HEK293 (cell line): ENCODE data around the gene FLOT2.

Experiments
- CTCF ChIA-PET: fragments of 350-600 bp; formaldehyde crosslinking; extraction: SDS; loops from one replicate; lab custom pipeline; 2021; ENCODE audit warnings: antibody characterized with exemption; lab: Yijun Ruan, JAX
- POLR2A ChIA-PET: fragments of 300-600 bp; formaldehyde crosslinking; extraction: SDS; loops from one replicate; lab custom pipeline; 2020; ENCODE audit warnings: antibody characterized with exemption, inconsistent platforms; lab: Yijun Ruan, JAX
- H3K27ac ChIP-seq: fragments of 200-500 bp; sonication (Bioruptor generic); 2 replicates; pipeline ENCODE4 v1.5.1; 2014; ENCODE audit warnings: low read depth, low read length, control low read depth, inconsistent platforms; ENCODE audit errors: extremely low read depth
- H3K36me3 ChIP-seq, 2 experiments: fragments of 200-500 bp in 1 of 2; sonication (Bioruptor generic) in 1 of 2; 1 replicate in 1 of 2; 2 replicates in 1 of 2; pipeline ENCODE4 v1.5.1; 2014 to 2017; ENCODE audit warnings: inconsistent platforms in 2 of 2, low read length in 2 of 2; ENCODE audit not compliant: control insufficient read depth in 2 of 2, insufficient read depth in 1 of 2
- H3K4me1 ChIP-seq: fragments of 200-500 bp; sonication (Bioruptor generic); 2 replicates; pipeline ENCODE4 v1.5.1; 2014; ENCODE audit warnings: mild to moderate bottlenecking, low read length, inconsistent platforms; ENCODE audit not compliant: control insufficient read depth, insufficient read depth
- H3K4me3 ChIP-seq: 2 replicates; pipeline ENCODE4 v1.5.1; 2011; ENCODE audit warnings: low read depth, mild to moderate bottlenecking, control low read depth, low read length, moderate library complexity
- H3K9me3 ChIP-seq: fragments of 200-500 bp; sonication (Bioruptor generic); 2 replicates; pipeline ENCODE4 v1.5.1; 2014; ENCODE audit warnings: low read depth, low read length, inconsistent platforms; ENCODE audit not compliant: control insufficient read depth, insufficient read depth
- GLI4 ChIP-seq: fragments of 450-650 bp; formaldehyde crosslinking; IDR thresholded peaks from 2 replicates; pipeline ENCODE4 v1.5.1; 2016; ENCODE audit warnings: missing biosample characterization, missing genetic modification characterization
- GLIS1 ChIP-seq: fragments of 450-650 bp; formaldehyde crosslinking; IDR thresholded peaks from 2 replicates; pipeline ENCODE4 v1.5.1; 2016; ENCODE audit warnings: missing biosample characterization, missing genetic modification characterization
- HOXD13 ChIP-seq: sonication (generic); formaldehyde crosslinking; IDR thresholded peaks from 2 replicates; pipeline ENCODE4 v1.8.0; 2022; ENCODE audit warnings: missing genetic modification reagents, borderline replicate concordance
- KLF7 ChIP-seq: fragments of 450-650 bp; formaldehyde crosslinking; IDR thresholded peaks from 2 replicates; pipeline ENCODE4 v1.5.1; 2016; ENCODE audit warnings: missing biosample characterization, missing genetic modification characterization, borderline replicate concordance
- MEIS1 ChIP-seq: sonication (generic); formaldehyde crosslinking; IDR thresholded peaks from 2 replicates; pipeline ENCODE4 v1.8.1; 2022; ENCODE audit warnings: missing genetic modification reagents, mild to moderate bottlenecking, borderline replicate concordance
- RBAK ChIP-seq: fragments of 450-650 bp; formaldehyde crosslinking; IDR thresholded peaks from 2 replicates; pipeline ENCODE4 v1.5.1; 2016; ENCODE audit warnings: missing biosample characterization, missing genetic modification characterization
- REPIN1 ChIP-seq: fragments of 450-650 bp; formaldehyde crosslinking; IDR thresholded peaks from 2 replicates; pipeline ENCODE4 v1.5.1; 2017; ENCODE audit warnings: missing biosample characterization, missing genetic modification characterization, low read depth
- SCRT2 ChIP-seq: fragments of 450-650 bp; formaldehyde crosslinking; IDR thresholded peaks from 2 replicates; pipeline ENCODE4 v1.5.1; 2016; ENCODE audit warnings: missing biosample characterization, missing genetic modification characterization
- ZBTB21 ChIP-seq: fragments of 450-650 bp; formaldehyde crosslinking; IDR thresholded peaks from 2 replicates; pipeline ENCODE4 v1.5.1; 2017; ENCODE audit warnings: missing biosample characterization, missing genetic modification characterization
- ZFP69B ChIP-seq: fragments of 450-650 bp; formaldehyde crosslinking; IDR thresholded peaks from 2 replicates; pipeline ENCODE4 v1.5.1; 2016; ENCODE audit warnings: missing biosample characterization, missing genetic modification characterization
- ZNF175 ChIP-seq: fragments of 450-650 bp; formaldehyde crosslinking; IDR thresholded peaks from 2 replicates; pipeline ENCODE4 v1.5.1; 2016; ENCODE audit warnings: missing biosample characterization, missing genetic modification characterization
- ZNF2 ChIP-seq: fragments of 450-650 bp; formaldehyde crosslinking; IDR thresholded peaks from 2 replicates; pipeline ENCODE4 v1.5.1; 2016; ENCODE audit warnings: missing biosample characterization, missing genetic modification characterization
- ZNF324 ChIP-seq: fragments of 450-650 bp; formaldehyde crosslinking; IDR thresholded peaks from 2 replicates; pipeline ENCODE4 v1.5.1; 2016; ENCODE audit warnings: missing biosample characterization, missing genetic modification characterization
- ZNF341 ChIP-seq: fragments of 450-650 bp; formaldehyde crosslinking; IDR thresholded peaks from 2 replicates; pipeline ENCODE4; 2016; ENCODE audit warnings: low read depth, missing biosample characterization, missing genetic modification characterization
- ZNF37A ChIP-seq: fragments of 450-650 bp; IDR thresholded peaks from 2 replicates; pipeline ENCODE4 v1.5.1; 2018; ENCODE audit warnings: missing biosample characterization, missing genetic modification characterization
- ZNF426 ChIP-seq: fragments of 450-650 bp; formaldehyde crosslinking; IDR thresholded peaks from 2 replicates; pipeline ENCODE4 v1.5.1; 2017; ENCODE audit warnings: missing biosample characterization, missing genetic modification characterization, mild to moderate bottlenecking, inconsistent platforms, moderate library complexity
- ZNF549 ChIP-seq: fragments of 450-650 bp; IDR thresholded peaks from 2 replicates; pipeline ENCODE4 v1.5.1; 2018; ENCODE audit warnings: missing biosample characterization, missing genetic modification characterization, mild to moderate bottlenecking, inconsistent platforms, moderate library complexity
- ZNF664 ChIP-seq: fragments of 450-650 bp; formaldehyde crosslinking; IDR thresholded peaks from 2 replicates; pipeline ENCODE4 v1.5.1; 2016; ENCODE audit warnings: missing biosample characterization, missing genetic modification characterization
- ZNF701 ChIP-seq: fragments of 450-650 bp; formaldehyde crosslinking; IDR thresholded peaks from 2 replicates; pipeline ENCODE4 v1.5.1; 2016; ENCODE audit warnings: missing biosample characterization, missing genetic modification characterization
- ZNF791 ChIP-seq: fragments of 450-650 bp; formaldehyde crosslinking; IDR thresholded peaks from 2 replicates; pipeline ENCODE4 v1.5.1; 2016; ENCODE audit warnings: missing biosample characterization, missing genetic modification characterization
- ZNF792 ChIP-seq: fragments of 450-650 bp; formaldehyde crosslinking; IDR thresholded peaks from 2 replicates; pipeline ENCODE4 v1.5.1; 2016; ENCODE audit warnings: missing biosample characterization, missing genetic modification characterization
- TF ChIP-seq, protein P1 (sequence below): fragments of 450-650 bp; formaldehyde crosslinking; IDR thresholded peaks from 2 replicates; pipeline ENCODE4 v1.5.1; 2016; ENCODE audit warnings: missing biosample characterization, missing genetic modification characterization
- TF ChIP-seq, protein P2 (sequence below): fragments of 450-650 bp; formaldehyde crosslinking; IDR thresholded peaks from 2 replicates; pipeline ENCODE4 v1.5.1; 2016; ENCODE audit warnings: missing biosample characterization, missing genetic modification characterization
- TF ChIP-seq, protein P3 (sequence below): fragments of 450-650 bp; IDR thresholded peaks from 2 replicates; pipeline ENCODE4 v1.5.1; 2018; ENCODE audit warnings: missing biosample characterization, mild to moderate bottlenecking, missing genetic modification characterization
- TF ChIP-seq, protein P4 (sequence below): fragments of 450-650 bp; formaldehyde crosslinking; IDR thresholded peaks from 2 replicates; pipeline ENCODE4 v1.5.1; 2016; ENCODE audit warnings: missing biosample characterization, missing genetic modification characterization
- TF ChIP-seq, protein P5 (sequence below): fragments of 450-650 bp; formaldehyde crosslinking; IDR thresholded peaks from 2 replicates; pipeline ENCODE4 v1.5.1; 2016; ENCODE audit warnings: missing biosample characterization, missing genetic modification characterization
- TF ChIP-seq, protein P6 (sequence below): fragments of 450-650 bp; formaldehyde crosslinking; IDR thresholded peaks from 2 replicates; pipeline ENCODE4 v1.5.1; 2016; ENCODE audit warnings: missing biosample characterization, missing genetic modification characterization

The FLOT2 gene

DNA sequence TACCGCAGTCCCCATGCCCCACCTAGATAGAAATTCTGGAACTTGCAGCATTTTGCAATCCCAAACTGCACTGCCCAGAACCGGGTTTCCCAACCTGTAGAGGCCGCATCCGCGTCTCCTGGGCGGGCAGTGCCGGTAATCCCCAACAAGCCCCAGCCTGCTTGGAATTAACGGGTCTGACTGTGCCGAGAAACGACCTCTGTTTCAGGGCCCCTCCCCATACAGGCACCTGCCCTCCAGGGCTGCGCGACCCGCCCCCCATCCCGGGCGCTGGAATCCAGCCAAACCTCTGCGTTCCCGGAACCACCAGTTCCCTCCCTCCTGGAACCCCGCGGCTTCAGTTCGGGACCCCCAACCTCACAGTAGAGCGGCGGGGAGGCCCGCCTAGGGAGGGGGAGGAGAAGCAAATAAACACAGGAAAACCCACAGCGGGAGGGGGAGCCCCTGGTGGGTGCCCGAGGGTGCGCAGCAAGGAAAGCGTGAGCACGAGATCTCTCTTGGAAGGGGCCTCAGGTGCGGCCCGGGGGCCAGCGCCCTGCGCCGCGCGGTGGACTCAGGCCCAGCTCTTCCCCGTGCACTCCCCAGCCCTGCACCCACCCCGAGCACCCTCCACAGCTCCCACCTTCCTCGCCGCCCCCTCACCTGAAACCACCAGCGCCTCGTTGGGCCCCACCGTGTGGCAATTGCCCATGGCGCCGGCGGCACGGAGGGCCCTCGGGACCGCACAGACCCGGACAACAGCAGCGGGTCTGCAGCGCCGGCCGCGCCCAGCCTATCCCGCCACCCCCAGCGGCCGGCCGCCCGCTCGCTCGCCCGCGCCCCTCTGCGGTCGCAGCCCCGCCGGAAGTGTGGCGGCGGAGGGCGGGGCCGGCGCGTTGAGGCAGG, at the start of gene FLOT2 (continued):
- TF ChIP-seq SCRT2 = peak; percentile 94
- peak; percentile 29; the same call in 1 of the 2 replicates for TF ChIP-seq ZNF324 (tag by site-specific recombination)
- TF ChIP-seq RBAK = no peak
- TF ChIP-seq ZNF664 (tag by site-specific recombination) = no peak
- TF ChIP-seq, protein P1, sequence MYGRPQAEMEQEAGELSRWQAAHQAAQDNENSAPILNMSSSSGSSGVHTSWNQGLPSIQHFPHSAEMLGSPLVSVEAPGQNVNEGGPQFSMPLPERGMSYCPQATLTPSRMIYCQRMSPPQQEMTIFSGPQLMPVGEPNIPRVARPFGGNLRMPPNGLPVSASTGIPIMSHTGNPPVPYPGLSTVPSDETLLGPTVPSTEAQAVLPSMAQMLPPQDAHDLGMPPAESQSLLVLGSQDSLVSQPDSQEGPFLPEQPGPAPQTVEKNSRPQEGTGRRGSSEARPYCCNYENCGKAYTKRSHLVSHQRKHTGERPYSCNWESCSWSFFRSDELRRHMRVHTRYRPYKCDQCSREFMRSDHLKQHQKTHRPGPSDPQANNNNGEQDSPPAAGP (tag by site-specific recombination) = peak; percentile 78; the same call in 1 of the 2 replicates
- TF ChIP-seq ZNF701 (tag by site-specific recombination) = no peak
- no peak; the same call in 1 of the 2 replicates for TF ChIP-seq HOXD13 (CRISPR knock-in tag)
- TF ChIP-seq MEIS1 (CRISPR knock-in tag) = 0 out of 2 replicates have a peak, but pooled peaks have one; percentile 27
- no peak for TF ChIP-seq ZNF175 (tag by site-specific recombination)
- peak; percentile 86 for TF ChIP-seq ZNF341
- TF ChIP-seq GLI4 (tag by site-specific recombination) = peak; percentile 49; the same call in 1 of the 2 replicates
- no peak for TF ChIP-seq ZNF792 (tag by site-specific recombination)

DNA sequence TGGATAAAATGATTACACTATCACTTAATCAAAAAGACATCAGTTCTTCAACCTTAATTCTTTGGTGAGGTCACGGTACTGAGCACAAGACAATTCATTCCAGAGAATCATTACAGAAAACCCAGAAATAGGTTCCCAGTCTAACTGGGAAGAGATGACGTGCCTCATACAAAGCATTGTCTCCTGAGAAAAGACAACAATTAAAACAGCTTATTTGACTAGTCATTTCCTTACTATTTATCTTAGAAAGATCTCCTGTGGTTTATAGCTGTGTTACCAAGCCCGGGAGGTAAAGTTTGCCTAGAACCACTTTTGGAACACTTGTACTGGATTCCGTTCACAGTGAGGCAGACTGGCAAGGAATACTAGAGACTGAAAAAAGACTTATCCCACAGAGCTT, 48.7 kb upstream of the FLOT2 start:
- ChIA-PET POLR2A (no interaction called here), CTCF (interaction anchor here (0.6 to 1.5 kb wide), 5 partner anchors 11 to 183 kb away, joined by 3 to 5 read pairs (median 3); no protein-coding TSS in a partner anchor)
- Histone ChIP-seq H3K36me3 (peaks cover 38 to 39% of the 10 kb centered on the region in 2 experiments), H3K9me3 (no peaks in the 10 kb centered on the region), H3K4me1 (peaks cover 22% of the 10 kb centered on the region), H3K27ac (no peak overlapping the region), H3K4me3 (no peak overlapping the region)
- TF ChIP-seq, protein P2, sequence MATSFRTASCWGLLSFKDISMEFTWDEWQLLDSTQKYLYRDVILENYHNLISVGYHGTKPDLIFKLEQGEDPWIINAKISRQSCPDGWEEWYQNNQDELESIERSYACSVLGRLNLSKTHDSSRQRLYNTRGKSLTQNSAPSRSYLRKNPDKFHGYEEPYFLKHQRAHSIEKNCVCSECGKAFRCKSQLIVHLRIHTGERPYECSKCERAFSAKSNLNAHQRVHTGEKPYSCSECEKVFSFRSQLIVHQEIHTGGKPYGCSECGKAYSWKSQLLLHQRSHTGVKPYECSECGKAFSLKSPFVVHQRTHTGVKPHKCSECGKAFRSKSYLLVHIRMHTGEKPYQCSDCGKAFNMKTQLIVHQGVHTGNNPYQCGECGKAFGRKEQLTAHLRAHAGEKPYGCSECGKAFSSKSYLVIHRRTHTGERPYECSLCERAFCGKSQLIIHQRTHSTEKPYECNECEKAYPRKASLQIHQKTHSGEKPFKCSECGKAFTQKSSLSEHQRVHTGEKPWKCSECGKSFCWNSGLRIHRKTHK (tag by site-specific recombination) = no peak
- TF ChIP-seq, protein P3, sequence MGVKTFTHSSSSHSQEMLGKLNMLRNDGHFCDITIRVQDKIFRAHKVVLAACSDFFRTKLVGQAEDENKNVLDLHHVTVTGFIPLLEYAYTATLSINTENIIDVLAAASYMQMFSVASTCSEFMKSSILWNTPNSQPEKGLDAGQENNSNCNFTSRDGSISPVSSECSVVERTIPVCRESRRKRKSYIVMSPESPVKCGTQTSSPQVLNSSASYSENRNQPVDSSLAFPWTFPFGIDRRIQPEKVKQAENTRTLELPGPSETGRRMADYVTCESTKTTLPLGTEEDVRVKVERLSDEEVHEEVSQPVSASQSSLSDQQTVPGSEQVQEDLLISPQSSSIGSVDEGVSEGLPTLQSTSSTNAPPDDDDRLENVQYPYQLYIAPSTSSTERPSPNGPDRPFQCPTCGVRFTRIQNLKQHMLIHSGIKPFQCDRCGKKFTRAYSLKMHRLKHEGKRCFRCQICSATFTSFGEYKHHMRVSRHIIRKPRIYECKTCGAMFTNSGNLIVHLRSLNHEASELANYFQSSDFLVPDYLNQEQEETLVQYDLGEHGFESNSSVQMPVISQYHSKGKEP = no peak
- TF ChIP-seq KLF7 (tag by site-specific recombination) = no peak
- TF ChIP-seq REPIN1 (tag by site-specific recombination) = no peak
- TF ChIP-seq ZNF426 (tag by site-specific recombination) = no peak
- no peak for TF ChIP-seq ZNF549 (tag by site-specific recombination)
- TF ChIP-seq ZNF37A (tag by site-specific recombination) = no peak
- TF ChIP-seq ZBTB21 = no peak
- TF ChIP-seq GLIS1 = peak; percentile 92
- TF ChIP-seq, protein P4, sequence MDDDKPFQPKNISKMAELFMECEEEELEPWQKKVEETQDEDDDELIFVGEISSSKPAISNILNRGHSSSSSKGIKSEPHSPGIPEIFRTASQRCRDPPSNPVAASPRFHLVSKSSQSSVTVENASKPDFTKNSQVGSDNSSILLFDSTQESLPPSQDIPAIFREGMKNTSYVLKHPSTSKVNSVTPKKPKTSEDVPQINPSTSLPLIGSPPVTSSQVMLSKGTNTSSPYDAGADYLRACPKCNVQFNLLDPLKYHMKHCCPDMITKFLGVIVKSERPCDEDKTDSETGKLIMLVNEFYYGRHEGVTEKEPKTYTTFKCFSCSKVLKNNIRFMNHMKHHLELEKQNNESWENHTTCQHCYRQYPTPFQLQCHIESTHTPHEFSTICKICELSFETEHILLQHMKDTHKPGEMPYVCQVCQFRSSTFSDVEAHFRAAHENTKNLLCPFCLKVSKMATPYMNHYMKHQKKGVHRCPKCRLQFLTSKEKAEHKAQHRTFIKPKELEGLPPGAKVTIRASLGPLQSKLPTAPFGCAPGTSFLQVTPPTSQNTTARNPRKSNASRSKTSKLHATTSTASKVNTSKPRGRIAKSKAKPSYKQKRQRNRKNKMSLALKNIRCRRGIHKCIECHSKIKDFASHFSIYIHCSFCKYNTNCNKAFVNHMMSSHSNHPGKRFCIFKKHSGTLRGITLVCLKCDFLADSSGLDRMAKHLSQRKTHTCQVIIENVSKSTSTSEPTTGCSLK (tag by site-specific recombination) = no peak
- no peak for TF ChIP-seq ZNF791 (tag by site-specific recombination)
- no peak for TF ChIP-seq ZFP69B (tag by site-specific recombination)
- TF ChIP-seq ZNF792 (tag by site-specific recombination) = no peak
- TF ChIP-seq, protein P5, sequence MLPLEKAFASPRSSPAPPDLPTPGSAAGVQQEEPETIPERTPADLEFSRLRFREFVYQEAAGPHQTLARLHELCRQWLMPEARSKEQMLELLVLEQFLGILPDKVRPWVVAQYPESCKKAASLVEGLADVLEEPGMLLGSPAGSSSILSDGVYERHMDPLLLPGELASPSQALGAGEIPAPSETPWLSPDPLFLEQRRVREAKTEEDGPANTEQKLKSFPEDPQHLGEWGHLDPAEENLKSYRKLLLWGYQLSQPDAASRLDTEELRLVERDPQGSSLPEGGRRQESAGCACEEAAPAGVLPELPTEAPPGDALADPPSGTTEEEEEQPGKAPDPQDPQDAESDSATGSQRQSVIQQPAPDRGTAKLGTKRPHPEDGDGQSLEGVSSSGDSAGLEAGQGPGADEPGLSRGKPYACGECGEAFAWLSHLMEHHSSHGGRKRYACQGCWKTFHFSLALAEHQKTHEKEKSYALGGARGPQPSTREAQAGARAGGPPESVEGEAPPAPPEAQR (tag by site-specific recombination) = no peak
- TF ChIP-seq ZNF2 (tag by site-specific recombination) = no peak
- TF ChIP-seq, protein P6, sequence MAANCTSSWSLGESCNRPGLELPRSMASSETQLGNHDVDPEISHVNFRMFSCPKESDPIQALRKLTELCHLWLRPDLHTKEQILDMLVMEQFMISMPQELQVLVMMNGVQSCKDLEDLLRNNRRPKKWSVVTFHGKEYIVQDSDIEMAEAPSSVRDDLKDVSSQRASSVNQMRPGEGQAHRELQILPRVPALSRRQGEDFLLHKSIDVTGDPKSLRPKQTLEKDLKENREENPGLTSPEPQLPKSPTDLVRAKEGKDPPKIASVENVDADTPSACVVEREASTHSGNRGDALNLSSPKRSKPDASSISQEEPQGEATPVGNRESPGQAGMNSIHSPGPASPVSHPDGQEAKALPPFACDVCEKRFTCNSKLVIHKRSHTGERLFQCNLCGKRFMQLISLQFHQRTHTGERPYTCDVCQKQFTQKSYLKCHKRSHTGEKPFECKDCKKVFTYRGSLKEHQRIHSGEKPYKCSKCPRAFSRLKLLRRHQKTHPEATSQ = no peak
